Neuron (in vitro differentiated cells): Measurements from ENCODE around the gene BRD1.
"Not testable (repeated sequence)": the region's sequence is repeated elsewhere in the genome, so short reads cannot be mapped to it uniquely, and the experiment has no call there.

Experiments used
- H2AFZ ChIP-seq: one replicate; pipeline ENCODE4 v1.6.1; 2013; ENCODE audit warnings: low read depth, mild to moderate bottlenecking, inconsistent platforms, low read length, moderate library complexity
- H3K27me3 ChIP-seq: one replicate; pipeline ENCODE4 v1.6.1; 2013; ENCODE audit warnings: low read length; ENCODE audit not compliant: insufficient read depth
- H3K36me3 ChIP-seq: one replicate; pipeline ENCODE4 v1.6.1; 2013; ENCODE audit warnings: low read length; ENCODE audit not compliant: insufficient read depth
- H3K4me1 ChIP-seq: one replicate; pipeline ENCODE4 v1.6.1; 2013; ENCODE audit warnings: low read length; ENCODE audit not compliant: insufficient read depth
- H3K4me3 ChIP-seq: 2 replicates; pipeline ENCODE4 v1.5.1; 2013; ENCODE audit warnings: mild to moderate bottlenecking, low read length, moderate library complexity
- H3K9me3 ChIP-seq: one replicate; pipeline ENCODE4 v1.6.1; 2013; ENCODE audit warnings: low read length

Gene BRD1

GRCh38 chr22:49767355-49768062, 60.2 kb downstream of the BRD1 start:
- no peaks in the 10 kb centered on the region for H3K27me3 ChIP-seq
- no peak overlapping the region for H2AFZ ChIP-seq
- H3K4me1 ChIP-seq: peaks cover 16% of the 10 kb centered on the region
- H3K9me3 ChIP-seq: peaks cover 3% of the 10 kb centered on the region
- H3K4me3 ChIP-seq: no peak overlapping the region
- H3K36me3 ChIP-seq: peaks cover 7% of the 10 kb centered on the region

GRCh38 chr22:49765951-49766350, 61.7 kb downstream of the BRD1 start:
- Histone ChIP-seq H2AFZ (no peak overlapping the region), H3K4me3 (no peak overlapping the region), H3K36me3 (no peaks in the 10 kb centered on the region), H3K27me3 (no peaks in the 10 kb centered on the region), H3K9me3 (peaks cover 3% of the 10 kb centered on the region), H3K4me1 (peaks cover 16% of the 10 kb centered on the region)

- no peak overlapping the region for H3K4me3 ChIP-seq
- H2AFZ ChIP-seq: no peak overlapping the region
Measured at GRCh38 chr22:49765091-49765771, 62.4 kb downstream of the BRD1 start.

GRCh38 chr22:49764127-49764581, 63.5 kb downstream of the BRD1 start:
- Histone ChIP-seq H3K27me3 (no peaks in the 10 kb centered on the region), H3K9me3 (peaks cover 3% of the 10 kb centered on the region), H3K4me3 (no peak overlapping the region)

More at GRCh38 chr22:49765091-49765771, 62.4 kb downstream of the BRD1 start:
- H3K36me3 ChIP-seq: no peaks in the 10 kb centered on the region
- H3K4me1 ChIP-seq: peaks cover 16% of the 10 kb centered on the region
- peaks cover 3% of the 10 kb centered on the region for H3K9me3 ChIP-seq
- H3K27me3 ChIP-seq: no peaks in the 10 kb centered on the region

GRCh38 chr22:49763696-49764095, 64.0 kb downstream of the BRD1 start:
- H3K4me3 ChIP-seq: no peak overlapping the region
- peaks cover 6% of the 10 kb centered on the region for H3K4me1 ChIP-seq
- H3K9me3 ChIP-seq: peaks cover 3% of the 10 kb centered on the region
- no peaks in the 10 kb centered on the region for H3K27me3 ChIP-seq
- H2AFZ ChIP-seq: no peak overlapping the region
- H3K36me3 ChIP-seq: no peaks in the 10 kb centered on the region

More at GRCh38 chr22:49764127-49764581, 63.5 kb downstream of the BRD1 start:
- Histone ChIP-seq H3K4me1 (peaks cover 11% of the 10 kb centered on the region), H3K36me3 (no peaks in the 10 kb centered on the region), H2AFZ (no peak overlapping the region)

- Histone ChIP-seq H3K27me3 (no peaks in the 10 kb centered on the region), H3K4me3 (no peak overlapping the region), H3K36me3 (no peaks in the 10 kb centered on the region), H3K4me1 (peaks cover under 1% of the 10 kb centered on the region), H2AFZ (no peak overlapping the region), H3K9me3 (peaks cover 3% of the 10 kb centered on the region)
Measured at GRCh38 chr22:49763138-49763537, 64.5 kb downstream of the BRD1 start.

GRCh38 chr22:49762571-49762970, 65.1 kb downstream of the BRD1 start:
- H3K4me3 ChIP-seq, H2AFZ ChIP-seq, H3K4me1 ChIP-seq, H3K9me3 ChIP-seq, H3K36me3 ChIP-seq, H3K27me3 ChIP-seq: not testable (repeated sequence)

GRCh38 chr22:49761836-49762235, 65.8 kb downstream of the BRD1 start:
- no peaks in the 10 kb centered on the region for H3K27me3 ChIP-seq
- peaks cover 6% of the 10 kb centered on the region for H3K9me3 ChIP-seq
- no peak overlapping the region for H3K4me3 ChIP-seq
- no peaks in the 10 kb centered on the region for H3K36me3 ChIP-seq
- H2AFZ ChIP-seq: no peak overlapping the region
- no peaks in the 10 kb centered on the region for H3K4me1 ChIP-seq

GRCh38 chr22:49760630-49761571, 66.8 kb downstream of the BRD1 start:
- H2AFZ ChIP-seq: no peak overlapping the region
- no peaks in the 10 kb centered on the region for H3K36me3 ChIP-seq
- H3K4me3 ChIP-seq: no peak overlapping the region
- no peaks in the 10 kb centered on the region for H3K4me1 ChIP-seq
- H3K27me3 ChIP-seq: no peaks in the 10 kb centered on the region
- H3K9me3 ChIP-seq: peaks cover 8% of the 10 kb centered on the region

GRCh38 chr22:49760280-49760629, 67.4 kb downstream of the BRD1 start:
- Histone ChIP-seq H3K36me3 (no peaks in the 10 kb centered on the region), H3K27me3 (no peaks in the 10 kb centered on the region), H3K4me1 (no peaks in the 10 kb centered on the region), H2AFZ (no peak overlapping the region), H3K9me3 (peaks cover 10% of the 10 kb centered on the region), H3K4me3 (no peak overlapping the region)

- H3K4me3 ChIP-seq: no peak overlapping the region
- H3K4me1 ChIP-seq: peaks cover 11% of the 10 kb centered on the region
- H2AFZ ChIP-seq: no peak overlapping the region
Measured at GRCh38 chr22:49756676-49757075, 71.0 kb downstream of the BRD1 start.

GRCh38 chr22:49756201-49756600, 71.5 kb downstream of the BRD1 start:
- Histone ChIP-seq H3K4me1 (peaks cover 11% of the 10 kb centered on the region), H2AFZ (no peak overlapping the region), H3K36me3 (no peaks in the 10 kb centered on the region)

More at GRCh38 chr22:49756676-49757075, 71.0 kb downstream of the BRD1 start:
- H3K9me3 ChIP-seq: peaks cover 10% of the 10 kb centered on the region
- no peaks in the 10 kb centered on the region for H3K27me3 ChIP-seq
- H3K36me3 ChIP-seq: no peaks in the 10 kb centered on the region

GRCh38 chr22:49755631-49756001, 72.1 kb downstream of the BRD1 start:
- Histone ChIP-seq H3K9me3 (peaks cover 10% of the 10 kb centered on the region), H2AFZ (no peak overlapping the region), H3K4me3 (no peak overlapping the region), H3K36me3 (no peaks in the 10 kb centered on the region), H3K27me3 (no peaks in the 10 kb centered on the region), H3K4me1 (peaks cover 11% of the 10 kb centered on the region)

More at GRCh38 chr22:49756201-49756600, 71.5 kb downstream of the BRD1 start:
- peaks cover 10% of the 10 kb centered on the region for H3K9me3 ChIP-seq
- no peaks in the 10 kb centered on the region for H3K27me3 ChIP-seq
- H3K4me3 ChIP-seq: no peak overlapping the region
